Measurements from ENCODE around the gene ZCCHC17.

ZCCHC17 gene

GRCh38 chr1:31413405-31414001 is 116.7 kb downstream of the ZCCHC17 start:
- CTCF ChIA-PET: interaction anchor here (0.6 to 1.1 kb wide), 4 partner anchors 17 to 292 kb away, joined by 3 to 4 read pairs (median 3); no protein-coding TSS in a partner anchor
- peak overlapping the region; percentile 98 for H3K27ac ChIP-seq
- POLR2A ChIA-PET (ENCODE audit: low non-redundant PET): no interaction called here
- DNase-seq (ENCODE audit: low spot score): no peak
- no peak for TF ChIP-seq CTCF (conservative IDR thresholded peaks at IDR 0.05; ENCODE audit: low read depth)
